ENCODE measurements around the gene ORC5.

- TF ChIP-seq, protein P1, sequence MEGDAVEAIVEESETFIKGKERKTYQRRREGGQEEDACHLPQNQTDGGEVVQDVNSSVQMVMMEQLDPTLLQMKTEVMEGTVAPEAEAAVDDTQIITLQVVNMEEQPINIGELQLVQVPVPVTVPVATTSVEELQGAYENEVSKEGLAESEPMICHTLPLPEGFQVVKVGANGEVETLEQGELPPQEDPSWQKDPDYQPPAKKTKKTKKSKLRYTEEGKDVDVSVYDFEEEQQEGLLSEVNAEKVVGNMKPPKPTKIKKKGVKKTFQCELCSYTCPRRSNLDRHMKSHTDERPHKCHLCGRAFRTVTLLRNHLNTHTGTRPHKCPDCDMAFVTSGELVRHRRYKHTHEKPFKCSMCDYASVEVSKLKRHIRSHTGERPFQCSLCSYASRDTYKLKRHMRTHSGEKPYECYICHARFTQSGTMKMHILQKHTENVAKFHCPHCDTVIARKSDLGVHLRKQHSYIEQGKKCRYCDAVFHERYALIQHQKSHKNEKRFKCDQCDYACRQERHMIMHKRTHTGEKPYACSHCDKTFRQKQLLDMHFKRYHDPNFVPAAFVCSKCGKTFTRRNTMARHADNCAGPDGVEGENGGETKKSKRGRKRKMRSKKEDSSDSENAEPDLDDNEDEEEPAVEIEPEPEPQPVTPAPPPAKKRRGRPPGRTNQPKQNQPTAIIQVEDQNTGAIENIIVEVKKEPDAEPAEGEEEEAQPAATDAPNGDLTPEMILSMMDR (IDR thresholded peaks at IDR 0.05), result no peak
- TF ChIP-seq POLR2A (IDR thresholded peaks at IDR 0.05) (no peak), POLR2AphosphoS5 (IDR thresholded peaks at IDR 0.05; ENCODE audit: insufficient read depth in 1 of 2, low read depth in 1 of 2) (no peak)
These were observed 54.5 kb downstream of the ORC5 start for GRCh38 chr7:104153287-104153686.

Data from vagina (tissue), 2 donors.